GM12873 (cell line): ENCODE data around the gene CDK10.

Experiments
- TF ChIP-seq, protein P1 (sequence below): IDR thresholded peaks from 2 replicates; pipeline ENCODE4 v1.5.1; 2012; ENCODE audit warnings: low read depth, mild to moderate bottlenecking, moderate library complexity, low read length, control low read depth; ENCODE audit not compliant: insufficient read depth; ENCODE audit errors: missing control alignments

Gene CDK10

DNA sequence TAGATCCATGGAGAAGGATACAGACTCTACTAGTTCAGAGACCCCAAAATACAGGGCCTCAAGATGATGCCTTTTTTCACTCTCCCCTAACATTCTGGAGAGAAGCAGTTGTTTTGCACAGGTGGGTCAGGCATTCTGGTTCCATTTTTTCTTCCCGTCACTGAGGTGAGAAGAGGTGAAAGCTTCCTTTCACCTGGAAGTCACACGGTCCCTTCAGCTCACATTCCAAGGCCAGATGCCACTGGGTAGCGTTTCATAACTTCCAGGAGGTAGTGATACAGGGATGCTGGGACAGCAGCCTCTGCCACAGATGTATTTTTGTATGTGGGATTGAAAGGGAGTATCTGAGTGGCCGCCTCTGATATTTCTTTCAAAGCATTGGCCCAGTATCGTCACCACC, 1.9 kb downstream of the CDK10 start:
- TF ChIP-seq, protein P1, sequence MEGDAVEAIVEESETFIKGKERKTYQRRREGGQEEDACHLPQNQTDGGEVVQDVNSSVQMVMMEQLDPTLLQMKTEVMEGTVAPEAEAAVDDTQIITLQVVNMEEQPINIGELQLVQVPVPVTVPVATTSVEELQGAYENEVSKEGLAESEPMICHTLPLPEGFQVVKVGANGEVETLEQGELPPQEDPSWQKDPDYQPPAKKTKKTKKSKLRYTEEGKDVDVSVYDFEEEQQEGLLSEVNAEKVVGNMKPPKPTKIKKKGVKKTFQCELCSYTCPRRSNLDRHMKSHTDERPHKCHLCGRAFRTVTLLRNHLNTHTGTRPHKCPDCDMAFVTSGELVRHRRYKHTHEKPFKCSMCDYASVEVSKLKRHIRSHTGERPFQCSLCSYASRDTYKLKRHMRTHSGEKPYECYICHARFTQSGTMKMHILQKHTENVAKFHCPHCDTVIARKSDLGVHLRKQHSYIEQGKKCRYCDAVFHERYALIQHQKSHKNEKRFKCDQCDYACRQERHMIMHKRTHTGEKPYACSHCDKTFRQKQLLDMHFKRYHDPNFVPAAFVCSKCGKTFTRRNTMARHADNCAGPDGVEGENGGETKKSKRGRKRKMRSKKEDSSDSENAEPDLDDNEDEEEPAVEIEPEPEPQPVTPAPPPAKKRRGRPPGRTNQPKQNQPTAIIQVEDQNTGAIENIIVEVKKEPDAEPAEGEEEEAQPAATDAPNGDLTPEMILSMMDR: no peak

DNA sequence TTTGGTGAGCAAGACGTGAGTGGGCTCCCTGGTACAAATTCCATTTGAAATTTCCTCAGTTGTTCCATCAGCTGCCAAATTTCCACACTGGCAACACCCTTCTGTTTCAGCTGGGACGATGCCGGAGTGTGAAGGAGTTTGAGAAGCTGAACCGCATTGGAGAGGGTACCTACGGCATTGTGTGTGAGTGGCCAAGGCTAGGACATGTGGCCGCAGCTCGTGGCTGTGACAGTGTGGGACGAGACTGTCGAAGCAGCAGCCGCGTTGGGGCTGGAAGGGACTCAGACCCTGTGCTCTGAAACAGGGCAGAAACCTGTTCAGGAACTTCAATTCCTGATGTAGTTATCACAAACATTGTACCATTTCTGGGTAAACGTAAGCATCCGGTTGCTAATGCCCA, 2.7 kb downstream of the CDK10 start:
- TF ChIP-seq, protein P1: no peak

DNA sequence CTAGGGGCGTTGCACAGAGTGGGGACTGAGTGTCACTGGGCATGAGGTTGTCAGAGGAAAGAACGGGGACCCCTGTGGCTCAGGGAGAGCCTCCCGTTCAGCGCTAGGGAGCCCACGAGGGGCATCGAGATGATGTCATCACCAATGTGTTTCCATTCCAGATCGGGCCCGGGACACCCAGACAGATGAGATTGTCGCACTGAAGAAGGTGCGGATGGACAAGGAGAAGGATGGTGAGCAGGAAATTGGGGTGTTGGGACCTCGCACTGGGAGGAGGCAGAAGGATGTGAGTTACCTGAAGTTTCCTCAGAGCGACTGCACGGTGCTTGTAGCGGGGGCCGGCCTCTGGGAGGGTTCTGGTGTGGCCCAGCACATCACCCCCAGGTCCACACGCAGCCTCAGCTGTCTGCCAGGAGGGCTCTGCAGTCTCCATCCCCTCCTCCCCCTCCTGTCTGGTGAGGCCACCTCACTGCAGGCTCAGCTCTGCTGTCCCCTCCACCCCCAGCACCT, 4.0 kb downstream of the CDK10 start:
- TF ChIP-seq, protein P1: no peak

DNA sequence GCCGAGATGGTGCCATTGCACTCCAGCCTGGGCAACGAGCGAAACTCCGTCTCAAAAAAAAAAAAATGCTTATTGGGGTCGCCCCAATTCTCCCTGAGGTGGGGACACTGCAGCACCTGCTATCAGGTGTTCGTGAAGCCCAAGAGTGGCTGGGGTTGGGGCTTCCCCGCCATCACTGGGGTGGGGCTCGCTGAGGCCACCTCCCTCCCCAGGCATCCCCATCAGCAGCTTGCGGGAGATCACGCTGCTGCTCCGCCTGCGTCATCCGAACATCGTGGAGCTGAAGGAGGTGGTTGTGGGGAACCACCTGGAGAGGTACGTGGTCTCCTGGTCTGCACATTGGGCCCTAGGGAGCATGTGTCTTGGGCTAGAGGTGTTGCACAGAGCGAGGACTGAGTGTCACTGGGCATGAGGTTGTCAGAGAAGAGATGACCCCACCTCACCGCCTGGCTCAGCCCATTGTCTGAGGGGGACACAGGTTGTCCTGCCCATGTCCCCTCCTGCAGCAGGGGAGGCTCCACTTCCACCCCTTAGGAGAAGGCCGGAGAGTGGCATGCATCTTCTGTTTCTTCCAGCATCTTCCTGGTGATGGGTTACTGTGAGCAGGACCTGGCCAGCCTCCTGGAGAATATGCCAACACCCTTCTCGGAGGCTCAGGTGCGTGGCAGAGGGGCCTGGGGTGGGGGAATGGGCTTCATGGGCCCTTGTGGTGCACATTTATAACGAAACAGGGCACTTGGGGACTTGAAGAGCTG, 4.9 kb downstream of the CDK10 start:
- TF ChIP-seq, protein P1: no peak

DNA sequence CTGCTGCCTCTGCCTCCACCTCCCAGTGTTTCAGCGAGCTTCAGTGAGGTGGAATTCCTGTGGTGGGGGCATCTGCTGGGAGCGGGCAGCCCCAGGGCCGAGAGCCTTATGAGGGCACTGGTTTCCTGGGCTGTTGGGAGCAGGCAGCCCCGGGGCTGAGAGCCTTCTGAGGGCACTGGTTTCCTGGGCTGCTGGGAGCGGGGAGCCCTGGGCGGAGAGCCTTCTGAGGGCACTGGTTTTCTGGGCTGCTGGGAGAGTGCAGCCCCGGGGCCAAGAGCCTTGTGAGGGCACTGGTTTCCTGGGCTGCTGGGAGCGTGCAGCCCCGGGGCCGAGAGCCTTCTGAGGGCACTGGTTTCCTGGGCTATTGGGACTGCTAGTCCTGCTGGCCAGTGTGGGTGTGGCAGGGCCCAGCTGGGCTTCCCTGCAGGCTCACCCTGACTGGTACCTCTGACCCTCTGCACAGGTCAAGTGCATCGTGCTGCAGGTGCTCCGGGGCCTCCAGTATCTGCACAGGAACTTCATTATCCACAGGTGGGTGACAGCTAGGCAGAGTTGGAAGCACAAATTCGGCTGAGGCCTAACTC, 5.6 kb downstream of the CDK10 start:
- TF ChIP-seq, protein P1: no peak

DNA sequence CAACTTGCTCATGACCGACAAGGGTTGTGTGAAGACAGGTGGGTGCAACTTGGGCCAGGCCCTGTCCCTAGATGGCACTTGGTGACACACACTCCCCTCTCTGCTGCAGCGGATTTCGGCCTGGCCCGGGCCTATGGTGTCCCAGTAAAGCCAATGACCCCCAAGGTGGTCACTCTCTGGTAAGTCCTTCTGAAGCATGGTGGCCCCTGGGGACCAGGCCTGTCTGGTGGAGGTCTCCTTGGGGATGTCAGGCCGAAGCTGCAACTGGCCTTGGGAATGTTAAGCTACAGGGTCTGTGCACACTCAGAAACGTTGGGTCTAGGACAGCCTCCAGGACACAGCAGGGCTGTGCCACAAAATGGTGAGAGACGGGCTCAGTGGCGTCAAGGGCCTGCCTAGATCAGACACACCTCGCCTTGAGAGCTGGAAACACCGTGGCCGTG, 6.8 kb downstream of the CDK10 start:
- TF ChIP-seq, protein P1: no peak

DNA sequence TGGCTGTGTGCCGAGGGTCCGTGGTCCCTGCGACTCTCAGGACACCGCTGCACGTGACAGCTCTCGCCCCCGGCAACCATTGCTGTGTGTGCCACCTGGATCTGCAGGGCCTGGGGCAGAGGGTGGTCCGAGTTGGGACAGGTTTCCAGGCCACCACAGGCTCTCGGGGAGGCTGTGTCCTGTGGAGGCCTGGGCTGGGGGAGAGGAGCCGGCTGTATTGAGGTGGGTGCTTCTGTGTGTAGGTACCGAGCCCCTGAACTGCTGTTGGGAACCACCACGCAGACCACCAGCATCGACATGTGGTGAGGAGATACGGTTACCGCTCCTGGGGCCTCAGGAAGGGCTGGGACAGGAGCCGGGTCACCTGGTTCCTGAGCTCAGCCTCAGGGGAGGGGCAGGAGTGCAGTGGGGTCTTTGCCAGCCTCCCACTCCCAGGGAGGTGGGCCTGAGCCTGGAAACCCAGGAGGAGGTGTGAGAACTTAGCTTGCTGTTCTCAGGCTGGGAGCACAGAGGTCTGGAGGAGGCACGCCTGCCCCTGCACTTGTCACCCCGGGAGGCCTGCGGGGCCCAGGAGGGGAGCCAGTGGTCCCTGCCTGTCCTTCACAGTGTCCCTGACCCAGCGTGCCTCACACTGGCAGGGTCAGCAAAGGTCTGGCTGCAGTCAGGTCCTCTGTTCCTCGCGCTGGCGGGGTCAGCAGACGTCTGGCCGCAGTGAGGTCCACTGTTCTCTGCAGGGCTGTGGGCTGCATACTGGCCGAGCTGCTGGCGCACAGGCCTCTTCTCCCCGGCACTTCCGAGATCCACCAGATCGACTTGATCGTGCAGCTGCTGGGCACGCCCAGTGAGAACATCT, 7.7 kb downstream of the CDK10 start:
- TF ChIP-seq, protein P1: no peak
